Stomach (tissue), 9 donors: ENCODE measurements around the gene PTPRG. TPM values are rescaled to one million over a fixed set of nuclear protein-coding genes. Genes with fewer than 3 reads are reported as not detected.

Experiments used
- DNase-seq, 2 donors: peaks; one replicate each; pipeline versions ENCODE4 v3.0.0 to v3.0.0-alpha.2; 2013 to 2019
- H3K27ac ChIP-seq, 5 donors: fragments of 200-600 bp in 4 of 5; sonication (generic) in 4 of 5; one replicate each; pipeline ENCODE4 v1.5.1; 2013 to 2019; ENCODE audit warnings: mild to moderate bottlenecking in 1 of 5, moderate library complexity in 1 of 5
- H3K27me3 ChIP-seq, 3 donors: fragments of 200-600 bp; sonication (generic); one replicate each; pipeline ENCODE4 v1.5.1; 2017 to 2019; ENCODE audit warnings: mixed run types in 1 of 3
- H3K36me3 ChIP-seq, 4 donors: fragments of 200-600 bp; sonication (generic); 1 replicate in 3 of 4; 2 replicates in 1 of 4; pipeline ENCODE4 v1.5.1; 2016 to 2019
- H3K4me1 ChIP-seq, 4 donors: fragments of 200-600 bp; sonication (generic); one replicate each; pipeline ENCODE4 v1.5.1; 2016 to 2019
- H3K4me3 ChIP-seq, 4 donors: fragments of 200-600 bp; sonication (generic) in 3 of 4; one replicate each; pipeline ENCODE4 v1.5.1; 2016 to 2019; ENCODE audit warnings: mild to moderate bottlenecking in 1 of 4
- H3K9me3 ChIP-seq, 4 donors: fragments of 200-600 bp; sonication (generic); one replicate each; pipeline ENCODE4 v1.5.1; 2016 to 2019
- EP300 ChIP-seq: sonication (generic); formaldehyde crosslinking; IDR thresholded peaks from one replicate; pipeline ENCODE4 v1.6.1; 2017; ENCODE audit warnings: antibody characterized with exemption
- POLR2A ChIP-seq, 4 donors: fragments of 450-650 bp; IDR thresholded peaks; one replicate each; pipeline ENCODE4 v1.6.1; 2016; ENCODE audit warnings: antibody characterized with exemption in 4 of 4, control low read depth in 2 of 4, mild to moderate bottlenecking in 1 of 4, moderate library complexity in 1 of 4
- POLR2AphosphoS5 ChIP-seq, 3 donors: sonication (generic); formaldehyde crosslinking; IDR thresholded peaks; one replicate each; pipeline ENCODE4 v1.6.1; 2016; ENCODE audit warnings: antibody characterized with exemption in 3 of 3
- WGBS, 5 donors: extraction: QIAGEN DNeasy Blood & Tissue Kit in 3 of 5; methylation state at CpG; one replicate each; pipeline versions ENCODE4 v1.1.5 to v1.1.7; 2013 to 2018; 5-methylcytosine and 5-hydroxymethylcytosine counted together
- intact Hi-C: fragments of 100-400 bp; cut with DNase I; formaldehyde crosslinking; loops from one replicate; pipeline ENCODE4 v1.15.1; 2023; ENCODE audit warnings: low total_unique reads
- polyA plus RNA-seq, 3 donors: library from polyadenylated mRNA; stranded (reverse); fragments of 200-250 nt; gene quantifications; one replicate each; pipeline ENCODE4 v1.2.3, GENCODE V29; 2013
- total RNA-seq, 5 donors: library from RNA; depleted of rRNA; stranded (reverse); fragments of >200 nt; gene quantifications; one replicate each; pipeline versions ENCODE4 v1.1.0 to v1.2.3, GENCODE V29; 2014 to 2016
- TF ChIP-seq, protein P1 (sequence below), 7 experiments: fragments of 450-650 bp in 4 of 7; fragments of 200-600 bp in 3 of 7; sonication (generic) in 3 of 7; IDR thresholded peaks; one replicate each; pipeline ENCODE4 v1.5.1; 2016 to 2019; ENCODE audit warnings: antibody characterized with exemption in 7 of 7, control low read depth in 2 of 7, mild to moderate bottlenecking in 1 of 7
- donor health status: healthy with polysubstance abuse.
- donor health status: Bipolar disorder and iron deficiency.
- donor health status: healthy.

PTPRG gene
- total and polyA plus RNA-seq, 8 donors = 2.4 to 96.0 (median 22.0) TPM

DNA sequence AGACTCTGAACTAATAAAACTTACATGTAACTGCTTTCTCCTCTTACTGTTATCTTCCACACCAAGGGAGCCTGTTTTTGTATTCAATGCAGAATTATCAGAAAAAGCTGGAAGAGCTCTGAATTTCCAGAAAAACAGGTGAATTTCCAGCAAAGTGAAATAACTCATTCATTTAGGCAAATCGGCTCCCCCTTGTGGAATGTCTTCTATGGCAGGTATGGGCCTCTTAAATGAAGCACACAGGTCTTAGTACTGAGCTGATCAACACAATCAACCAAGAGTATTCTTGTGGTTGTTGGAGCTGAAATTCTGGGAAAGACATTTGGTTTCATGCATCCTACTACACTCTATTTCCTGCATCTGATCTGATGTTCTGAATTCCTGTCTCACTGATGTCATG is 31.0 kb upstream of the PTPRG start:
- no peak overlapping the region for H3K4me3 ChIP-seq
- no peaks in the 10 kb centered on the region for H3K27me3 ChIP-seq
- intact Hi-C loops = no loop called here
- H3K4me1 ChIP-seq = no peaks in the 10 kb centered on the region
- WGBS, 5 donors = 5 to 18% (median 7%) methylated on average over 1 of the region's 1 CpG
- peak in 1 of 2 donors; percentile 71 for DNase-seq
- H3K36me3 ChIP-seq = no peaks in the 10 kb centered on the region
- TF ChIP-seq POLR2A (IDR thresholded peaks at IDR 0.05) (no peak), EP300 (no peak), POLR2AphosphoS5 (IDR thresholded peaks at IDR 0.05) (no peak)
- TF ChIP-seq, protein P1, sequence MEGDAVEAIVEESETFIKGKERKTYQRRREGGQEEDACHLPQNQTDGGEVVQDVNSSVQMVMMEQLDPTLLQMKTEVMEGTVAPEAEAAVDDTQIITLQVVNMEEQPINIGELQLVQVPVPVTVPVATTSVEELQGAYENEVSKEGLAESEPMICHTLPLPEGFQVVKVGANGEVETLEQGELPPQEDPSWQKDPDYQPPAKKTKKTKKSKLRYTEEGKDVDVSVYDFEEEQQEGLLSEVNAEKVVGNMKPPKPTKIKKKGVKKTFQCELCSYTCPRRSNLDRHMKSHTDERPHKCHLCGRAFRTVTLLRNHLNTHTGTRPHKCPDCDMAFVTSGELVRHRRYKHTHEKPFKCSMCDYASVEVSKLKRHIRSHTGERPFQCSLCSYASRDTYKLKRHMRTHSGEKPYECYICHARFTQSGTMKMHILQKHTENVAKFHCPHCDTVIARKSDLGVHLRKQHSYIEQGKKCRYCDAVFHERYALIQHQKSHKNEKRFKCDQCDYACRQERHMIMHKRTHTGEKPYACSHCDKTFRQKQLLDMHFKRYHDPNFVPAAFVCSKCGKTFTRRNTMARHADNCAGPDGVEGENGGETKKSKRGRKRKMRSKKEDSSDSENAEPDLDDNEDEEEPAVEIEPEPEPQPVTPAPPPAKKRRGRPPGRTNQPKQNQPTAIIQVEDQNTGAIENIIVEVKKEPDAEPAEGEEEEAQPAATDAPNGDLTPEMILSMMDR (IDR thresholded peaks at IDR 0.05) = peak in 4 of 7 experiments; percentile 7 to 24 (median 22)
- H3K9me3 ChIP-seq = no peaks in the 10 kb centered on the region
- H3K27ac ChIP-seq = no peak overlapping the region

DNA sequence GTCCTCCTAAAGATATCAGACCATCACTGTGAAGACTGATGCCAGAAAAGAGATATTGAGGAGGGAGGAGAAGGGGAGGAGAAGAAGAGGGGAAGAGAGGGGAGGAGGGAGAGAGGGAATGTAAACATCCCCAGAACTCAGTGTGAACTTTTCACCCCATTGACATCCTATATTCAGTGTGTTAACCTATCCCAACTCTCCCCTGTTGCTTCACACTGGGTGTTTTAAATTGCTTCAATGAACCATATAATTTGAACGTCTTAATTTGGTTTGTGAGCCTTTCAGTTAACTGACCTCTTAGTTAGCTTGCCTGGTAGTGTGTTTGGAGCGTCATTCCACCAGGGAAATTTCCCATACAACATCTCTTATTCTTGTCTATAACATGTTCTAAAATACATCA is 29.8 kb upstream of the PTPRG start:
- Histone ChIP-seq H3K4me3 (no peak overlapping the region), H3K4me1 (no peaks in the 10 kb centered on the region), H3K9me3 (no peaks in the 10 kb centered on the region), H3K27ac (no peak overlapping the region), H3K27me3 (no peaks in the 10 kb centered on the region), H3K36me3 (no peaks in the 10 kb centered on the region)
- intact Hi-C loops = no loop called here
- no peak for TF ChIP-seq POLR2AphosphoS5 (IDR thresholded peaks at IDR 0.05)
- no peak for TF ChIP-seq POLR2A (IDR thresholded peaks at IDR 0.05)
- TF ChIP-seq, protein P1 (IDR thresholded peaks at IDR 0.05) = no peak
- no peak for TF ChIP-seq EP300
- WGBS, 5 donors = 44 to 68% (median 65%) methylated on average over 2 of the region's 2 CpGs
- no peak for DNase-seq

DNA sequence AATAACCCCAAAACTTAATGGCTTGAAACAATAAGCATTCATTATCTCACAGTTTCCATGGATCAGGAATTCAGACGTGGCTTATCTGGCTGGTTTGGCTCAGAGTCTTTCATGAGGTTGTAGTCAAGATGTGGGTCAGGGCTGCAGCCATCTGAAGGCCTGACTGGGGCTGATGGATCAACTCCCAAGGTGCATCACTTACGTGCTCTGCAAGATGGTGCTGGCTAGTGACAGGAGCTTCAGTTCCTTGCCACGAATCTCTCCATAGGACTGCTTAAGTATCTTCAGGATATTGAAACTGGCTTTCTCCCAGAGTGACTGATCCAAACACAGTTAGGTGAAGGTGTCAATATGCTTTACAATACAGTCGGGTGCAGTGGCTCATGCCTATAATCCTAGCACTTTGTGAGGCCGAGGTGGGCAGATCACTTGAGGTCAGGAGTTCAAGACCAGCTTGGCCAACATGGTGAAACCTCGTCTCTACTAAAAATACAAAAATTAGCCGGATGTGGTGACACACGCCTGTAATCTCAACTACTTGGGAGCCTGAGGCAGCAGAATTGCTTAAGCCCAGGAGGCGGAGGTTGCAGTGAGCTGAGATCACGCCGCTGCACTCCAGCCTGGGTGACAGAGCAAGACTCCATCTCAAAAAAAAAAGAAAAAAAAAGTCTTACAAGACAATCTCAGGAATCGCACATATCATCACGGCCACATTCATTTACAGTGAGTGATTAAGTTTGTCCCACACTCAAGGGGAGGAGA is 28.5 kb upstream of the PTPRG start:
- WGBS, 5 donors = 88 to 91% (median 89%) methylated on average over 13 of the region's 13 CpGs
- Histone ChIP-seq H3K27me3 (no peaks in the 10 kb centered on the region), H3K36me3 (no peaks in the 10 kb centered on the region), H3K4me3 (no peak overlapping the region), H3K9me3 (no peaks in the 10 kb centered on the region), H3K4me1 (peaks cover 0 to 7% (median 3%) of the 10 kb centered on the region in 4 donors), H3K27ac (no peak overlapping the region)
- DNase-seq = no peak
- TF ChIP-seq POLR2AphosphoS5 (IDR thresholded peaks at IDR 0.05) = no peak
- TF ChIP-seq, protein P1 (IDR thresholded peaks at IDR 0.05) = no peak
- TF ChIP-seq POLR2A (IDR thresholded peaks at IDR 0.05) = no peak
- no peak for TF ChIP-seq EP300
- intact Hi-C loops = no loop called here

DNA sequence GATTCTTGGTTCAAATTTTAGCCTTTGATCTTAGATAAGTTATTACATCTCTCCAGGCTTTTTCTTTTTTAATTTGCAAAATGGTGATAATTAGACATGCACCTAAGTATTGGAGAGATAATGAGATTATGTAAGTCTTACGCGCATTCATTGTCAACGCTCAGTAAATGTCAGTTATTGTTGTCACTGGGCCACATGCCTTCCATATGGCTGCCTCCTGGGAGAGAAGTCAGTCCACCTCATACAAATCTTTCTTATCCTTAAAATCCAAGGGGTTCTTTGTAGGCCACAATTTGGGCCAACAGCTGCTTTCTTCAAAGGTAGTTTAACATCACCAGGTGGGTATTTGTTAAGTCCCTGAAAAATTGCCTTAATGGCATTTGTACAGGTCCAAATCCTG is 25.5 kb upstream of the PTPRG start:
- Histone ChIP-seq H3K9me3 (no peaks in the 10 kb centered on the region), H3K4me3 (no peak overlapping the region), H3K27ac (no peak overlapping the region), H3K27me3 (no peaks in the 10 kb centered on the region), H3K36me3 (no peaks in the 10 kb centered on the region), H3K4me1 (peaks cover 0 to 7% (median 3%) of the 10 kb centered on the region in 4 donors)
- TF ChIP-seq POLR2A (IDR thresholded peaks at IDR 0.05) (no peak), POLR2AphosphoS5 (IDR thresholded peaks at IDR 0.05) (no peak), EP300 (no peak)
- TF ChIP-seq, protein P1 (IDR thresholded peaks at IDR 0.05) = no peak
- no peak for DNase-seq
- intact Hi-C loops = no loop called here
- 81 to 99% (median 95%) methylated on average over 3 of the region's 3 CpGs for WGBS, 5 donors
